ENCODE measurements around the gene DCAF16.
"Not testable (repeated sequence)": the region's sequence is repeated elsewhere in the genome, so short reads cannot be mapped to it uniquely, and the experiment has no call there.

Gene DCAF16

GRCh38 chr4:17810260-17811077 lies at the start of gene DCAF16, which contains the start of gene NCAPG:
Gene DCAF16, minus strand, starts transcription at chr4:17810757. Its CDS starts 6,616 bp downstream, at chr4:17804141.
Gene NCAPG, plus strand, starts transcription at chr4:17810979. Its CDS starts 99 bp downstream, at chr4:17811078.
- peak; percentile 88 for DNase-seq (ENCODE audit: low spot score)

- no peak for DNase-seq (ENCODE audit: low spot score)
Observed at GRCh38 chr4:17859793-17860406, 49.3 kb upstream of the DCAF16 start.

GRCh38 chr4:17854036-17854435 lies 43.5 kb upstream of the DCAF16 start:
- no peak for DNase-seq (ENCODE audit: low spot score)

GRCh38 chr4:17851959-17852358 lies 41.4 kb upstream of the DCAF16 start:
- DNase-seq (ENCODE audit: low spot score), result no peak

GRCh38 chr4:17850295-17850694 lies 39.7 kb upstream of the DCAF16 start:
- DNase-seq (ENCODE audit: low spot score), result not testable (repeated sequence)

- DNase-seq (ENCODE audit: low spot score), result no peak
Observed at GRCh38 chr4:17846266-17846665, 35.7 kb upstream of the DCAF16 start.

- DNase-seq (ENCODE audit: low spot score), result no peak
Observed at GRCh38 chr4:17823871-17824669, 13.5 kb upstream of the DCAF16 start.

- DNase-seq (ENCODE audit: low spot score), result no peak
Observed at GRCh38 chr4:17817027-17817426, 6.5 kb upstream of the DCAF16 start.

GRCh38 chr4:17816142-17816541 lies 5.6 kb upstream of the DCAF16 start:
- no peak for DNase-seq (ENCODE audit: low spot score)

- DNase-seq (ENCODE audit: low spot score), result no peak
Observed at GRCh38 chr4:17814140-17814539, 3.6 kb upstream of the DCAF16 start.

- DNase-seq (ENCODE audit: low spot score), result no peak
Observed at GRCh38 chr4:17812801-17813200, 2.2 kb upstream of the DCAF16 start.

- DNase-seq (ENCODE audit: low spot score), result no peak
Observed at GRCh38 chr4:17812125-17812524, 1.6 kb upstream of the DCAF16 start.

GRCh38 chr4:17811078-17811603 lies 584 bp upstream of the DCAF16 start:
- no peak for DNase-seq (ENCODE audit: low spot score)

GRCh38 chr4:17809667-17810066 lies 890 bp downstream of the DCAF16 start:
- no peak for DNase-seq (ENCODE audit: low spot score)

GRCh38 chr4:17807446-17807845 lies 3.1 kb downstream of the DCAF16 start:
- no peak for DNase-seq (ENCODE audit: low spot score)

GRCh38 chr4:17805580-17806155 lies 4.9 kb downstream of the DCAF16 start:
- DNase-seq (ENCODE audit: low spot score), result no peak

GRCh38 chr4:17797808-17798207 lies 12.7 kb downstream of the DCAF16 start:
- no peak for DNase-seq (ENCODE audit: low spot score)

GRCh38 chr4:17794730-17795129 lies 15.8 kb downstream of the DCAF16 start:
- DNase-seq (ENCODE audit: low spot score), result no peak

- DNase-seq (ENCODE audit: low spot score), result no peak
Observed at GRCh38 chr4:17788956-17789355, 21.6 kb downstream of the DCAF16 start.

GRCh38 chr4:17787315-17787714 lies 23.2 kb downstream of the DCAF16 start:
- no peak for DNase-seq (ENCODE audit: low spot score)

- DNase-seq (ENCODE audit: low spot score), result no peak
Observed at GRCh38 chr4:17786567-17786966, 24.0 kb downstream of the DCAF16 start.

- no peak for DNase-seq (ENCODE audit: low spot score)
Observed at GRCh38 chr4:17785858-17786257, 24.7 kb downstream of the DCAF16 start.

Measured in HuH-7.5 (cell line).